HG02642 (cell line): ENCODE results near the gene PCSK4.
"Not testable (repeated sequence)": the region's sequence is repeated elsewhere in the genome, so short reads cannot be mapped to it uniquely, and the experiment has no call there.

Source experiments
- ATAC-seq: cut with Tn5 transposase; IDR thresholded peaks from one replicate; pipeline ENCODE4 v1.9.1; 2021; ENCODE audit warnings: mild to moderate bottlenecking; ENCODE audit not compliant: unreplicated experiment, poor library complexity

The PCSK4 gene

DNA sequence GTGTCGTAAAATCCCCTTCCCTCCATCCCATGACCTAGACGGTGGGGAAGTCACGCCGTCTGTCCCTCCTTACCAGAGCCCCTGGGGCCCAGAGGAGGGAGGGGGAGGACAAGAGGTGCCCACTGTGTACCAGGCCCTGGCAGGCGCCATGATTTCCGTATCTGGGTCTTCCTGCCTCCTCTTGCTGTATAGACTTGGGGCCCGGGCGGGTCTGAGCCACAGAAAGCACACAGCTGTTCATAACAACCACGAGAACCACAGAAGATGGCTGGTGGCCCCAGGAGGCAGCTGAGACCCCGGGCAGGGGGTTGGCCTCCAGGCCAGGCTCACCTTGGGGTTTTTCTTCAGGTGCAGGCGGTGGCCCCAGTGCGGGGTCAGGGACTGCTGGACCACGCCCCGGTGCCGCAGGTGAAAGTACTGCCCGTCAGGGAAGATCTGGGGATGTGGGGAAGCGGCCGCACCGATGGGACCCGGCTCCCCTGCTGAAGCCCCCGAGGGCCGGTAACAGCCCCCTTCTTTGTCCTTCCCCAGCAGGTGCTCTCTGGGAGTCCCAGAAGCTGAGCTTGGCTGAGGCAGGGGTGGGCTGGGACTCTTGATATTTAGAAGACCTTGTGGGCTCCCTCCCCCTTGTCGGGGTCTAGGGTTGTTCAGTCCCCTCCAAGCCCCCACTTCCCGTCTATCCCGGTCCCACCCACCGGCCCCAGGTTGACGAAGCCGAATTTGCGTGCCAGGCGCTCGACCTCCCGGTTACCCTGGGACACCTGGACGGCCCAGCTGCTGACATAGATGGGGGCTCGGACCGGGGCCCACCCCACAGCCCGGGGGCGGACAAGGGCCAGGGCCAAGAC lies 463 bp downstream of the PCSK4 start:
- ATAC-seq: no peak

DNA sequence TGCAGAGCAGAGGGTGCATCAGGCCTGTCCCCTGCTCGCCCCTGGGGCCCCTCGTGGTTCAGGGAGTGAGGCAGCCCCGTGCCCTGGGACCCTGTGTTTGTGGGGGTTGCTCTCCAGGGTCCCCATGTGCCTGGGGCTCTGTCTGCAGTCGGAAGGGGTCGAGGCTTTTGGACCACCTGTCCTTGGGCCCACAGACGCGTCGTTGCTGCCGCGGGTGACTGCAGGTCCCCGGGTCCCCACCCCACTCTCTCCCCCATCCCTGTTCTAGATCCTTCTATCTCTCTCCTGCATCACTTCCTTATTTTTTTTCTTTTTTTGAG lies 1.9 kb downstream of the PCSK4 start:
- ATAC-seq: no peak

DNA sequence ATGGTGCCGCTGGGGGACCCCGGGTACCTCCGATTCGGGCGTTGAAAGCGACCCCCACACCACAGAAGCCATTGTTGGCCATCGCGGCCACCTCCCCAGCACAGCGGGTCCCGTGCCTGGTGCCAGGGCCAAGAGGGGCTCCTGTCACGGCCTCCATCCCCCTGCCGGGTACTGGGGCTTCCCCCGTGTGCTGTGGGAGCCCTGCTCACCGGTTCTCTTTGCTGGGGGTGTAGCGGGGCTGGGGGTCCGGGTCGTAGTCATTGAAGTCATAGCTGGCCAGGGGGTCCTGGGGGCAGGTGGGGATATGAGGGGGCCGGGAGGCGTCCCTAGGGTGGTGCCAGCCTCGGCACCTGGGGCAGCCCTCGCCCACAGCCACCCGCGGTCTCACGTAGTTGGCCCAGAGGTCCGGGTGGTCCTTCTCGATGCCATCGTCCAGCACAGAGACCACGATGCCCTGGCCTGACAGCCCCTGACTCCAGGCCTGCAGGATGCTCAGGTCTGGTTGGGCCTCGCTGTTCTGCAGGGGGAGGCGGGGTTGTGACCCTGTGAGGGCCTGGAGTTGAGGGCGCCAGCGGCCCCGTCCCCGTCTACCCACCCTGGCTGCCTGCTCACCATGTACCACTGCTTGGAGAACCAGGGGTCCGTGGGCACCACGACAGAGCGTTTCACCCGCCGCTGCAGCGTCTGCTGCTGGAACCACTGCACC lies 2.4 kb downstream of the PCSK4 start:
- no peak for ATAC-seq

DNA sequence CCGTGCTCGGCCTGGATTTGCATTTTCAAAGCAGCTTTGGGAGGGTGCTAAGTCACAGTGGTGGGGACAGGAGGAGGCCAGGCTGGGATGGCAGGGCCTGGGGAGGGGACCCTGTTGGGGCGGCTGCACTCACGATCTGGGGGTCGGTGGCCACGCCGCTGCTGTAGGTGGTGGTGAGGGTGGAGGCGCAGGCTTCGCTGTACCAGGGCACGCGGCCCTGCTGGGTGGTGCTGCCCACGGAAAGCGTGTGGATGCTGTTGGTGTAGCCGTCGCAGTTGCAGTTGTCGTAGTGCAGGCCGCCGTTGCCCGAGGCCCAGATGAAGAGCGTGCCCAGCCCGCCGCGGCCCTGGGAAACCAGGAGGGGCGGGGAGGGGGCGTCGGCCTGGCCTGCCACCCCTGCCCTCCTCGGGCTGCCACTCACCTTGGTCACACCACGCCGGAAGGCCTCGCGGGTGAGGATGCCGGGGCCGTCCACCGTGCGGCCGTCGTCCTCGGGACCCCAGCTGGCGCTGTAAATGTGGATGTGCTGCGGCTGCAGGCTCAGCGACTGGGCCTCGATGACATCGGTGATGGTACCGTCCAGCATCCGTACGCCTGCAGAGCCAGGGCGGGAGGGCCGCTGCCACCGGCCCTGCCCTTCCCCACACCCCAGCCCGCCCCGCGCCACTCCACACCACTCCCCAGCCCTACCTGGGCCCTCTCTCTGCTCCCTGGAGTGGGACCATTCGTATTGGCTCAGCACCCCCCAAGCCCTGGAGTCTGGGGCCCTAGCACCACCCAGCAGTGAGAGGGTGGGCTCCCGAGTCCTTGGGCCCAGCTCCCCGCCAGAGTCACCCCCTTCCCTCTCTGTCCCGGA lies 3.2 kb downstream of the PCSK4 start:
- ATAC-seq: no peak

DNA sequence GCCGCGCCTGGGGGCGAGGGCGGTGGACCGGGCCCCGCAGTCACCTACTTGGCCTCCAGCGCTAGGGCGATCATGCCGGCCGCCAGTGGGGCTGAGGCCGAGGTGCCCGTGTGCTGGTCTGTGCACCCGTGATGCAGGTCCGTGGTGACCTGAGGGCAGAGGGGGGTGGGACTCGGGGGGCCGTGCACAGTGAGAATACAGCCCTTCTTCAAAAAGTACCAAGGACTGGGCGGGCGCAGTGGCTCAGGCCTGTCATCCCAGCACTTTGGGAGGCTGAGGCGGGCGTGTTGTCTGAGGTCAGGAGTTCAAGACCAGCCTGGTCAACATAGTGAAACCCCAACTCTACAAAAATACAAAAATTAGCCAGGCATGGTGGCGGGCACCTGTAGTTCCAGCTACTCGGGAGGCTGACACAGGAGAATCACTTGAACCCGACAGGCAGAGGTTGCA lies 6.1 kb downstream of the PCSK4 start:
- no peak for ATAC-seq

DNA sequence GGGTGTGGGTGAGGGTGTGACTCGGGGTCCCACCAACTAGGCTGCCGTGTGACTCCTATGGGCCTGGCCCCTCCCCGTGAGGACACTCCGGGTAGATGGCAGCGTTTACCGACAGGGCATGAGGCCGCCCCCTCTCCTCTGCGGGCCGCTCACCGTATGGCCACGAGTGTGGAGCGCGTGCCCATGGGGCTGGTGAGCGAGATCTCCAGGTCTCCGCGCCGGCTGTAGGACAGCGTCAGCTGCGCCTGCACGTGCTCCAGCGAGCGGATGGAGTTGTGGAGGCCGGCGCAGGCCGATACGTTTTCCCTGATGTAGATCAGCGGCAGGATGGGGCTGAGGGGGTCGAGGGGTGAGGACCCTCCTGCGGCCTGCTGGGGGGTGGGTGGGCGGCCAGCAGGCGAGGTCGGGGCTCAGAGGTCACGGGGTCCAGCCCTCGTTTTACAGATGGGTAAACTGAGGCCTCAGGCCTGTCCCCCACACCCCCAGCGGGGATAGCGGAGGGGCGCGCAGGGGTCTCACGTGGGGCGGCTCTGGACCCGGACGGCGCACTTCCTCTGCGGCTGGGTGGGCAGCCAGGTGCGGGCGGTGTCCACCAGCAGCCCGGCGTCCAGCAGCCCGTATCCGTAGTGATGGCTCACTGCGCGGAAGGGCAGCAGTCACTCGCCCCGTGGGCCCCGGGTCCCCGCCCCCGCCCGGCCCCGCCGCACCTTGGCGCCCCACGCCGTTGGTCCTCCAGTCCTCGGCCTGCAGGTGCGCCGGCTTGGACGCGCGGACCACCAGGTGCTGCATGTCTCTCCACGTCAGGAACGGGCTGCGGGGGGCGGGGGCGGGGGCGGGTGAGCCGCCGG lies 6.8 kb downstream of the PCSK4 start:
- no peak for ATAC-seq

DNA sequence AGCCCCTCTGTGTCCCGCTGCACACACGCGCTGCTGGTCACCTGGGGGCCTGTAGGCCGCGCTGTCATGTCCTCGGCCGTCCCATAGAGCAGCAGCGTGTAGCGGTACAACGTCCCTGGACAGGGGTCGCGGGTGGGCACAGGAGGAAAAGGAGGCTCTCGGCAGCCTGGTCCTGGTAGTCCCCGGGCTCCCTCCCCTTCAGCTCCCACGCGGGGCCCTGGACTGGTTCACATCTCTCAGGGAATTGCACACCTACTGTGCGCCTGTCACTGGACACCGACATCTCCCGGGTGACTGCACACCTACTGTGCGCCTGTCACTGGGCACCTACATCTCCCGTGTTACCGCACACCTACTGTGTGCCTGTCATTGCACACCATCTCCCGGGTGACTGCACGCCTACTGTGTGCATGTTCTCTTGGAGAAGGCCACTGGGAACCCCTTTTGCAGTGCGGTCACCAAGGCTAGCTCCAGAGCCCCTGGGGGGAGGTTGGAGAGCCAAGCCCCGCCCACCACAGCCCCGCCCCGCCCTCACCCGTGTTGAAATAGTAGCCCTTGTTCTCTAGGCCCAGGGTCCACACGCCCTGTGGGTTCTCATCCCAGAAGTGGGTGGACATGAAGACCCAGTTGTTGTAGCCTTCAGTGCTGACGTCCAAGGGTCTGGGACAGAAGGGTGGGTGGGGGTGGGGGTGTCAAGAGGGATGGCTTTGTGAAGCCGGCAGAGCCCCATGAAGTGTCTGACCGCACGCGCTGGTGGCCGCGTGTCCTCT lies 7.6 kb downstream of the PCSK4 start:
- ATAC-seq: no peak

DNA sequence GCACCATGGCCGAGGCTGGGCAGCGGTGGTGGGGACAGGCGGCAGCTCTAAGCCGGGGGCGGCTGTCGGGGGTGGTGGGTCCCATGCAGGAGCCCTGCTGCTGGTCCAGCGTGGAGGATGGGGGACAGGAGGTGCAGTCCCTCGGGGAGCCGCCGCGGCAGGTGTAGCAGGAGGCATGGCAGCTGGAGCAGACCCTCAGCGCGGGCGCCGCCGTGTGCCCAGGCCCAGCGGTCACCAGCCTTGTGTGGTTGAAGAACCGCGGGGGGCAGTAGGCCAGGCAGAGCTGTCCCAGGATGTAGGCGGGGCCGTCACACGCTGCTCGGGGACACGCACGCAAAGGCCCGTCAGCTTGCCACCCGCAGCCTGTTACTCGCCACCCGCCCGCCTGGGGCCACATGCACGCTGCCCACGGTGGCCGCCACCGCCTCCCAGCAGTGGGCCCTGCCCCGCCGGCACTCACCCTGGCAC lies 8.2 kb downstream of the PCSK4 start:
- ATAC-seq: no peak

DNA sequence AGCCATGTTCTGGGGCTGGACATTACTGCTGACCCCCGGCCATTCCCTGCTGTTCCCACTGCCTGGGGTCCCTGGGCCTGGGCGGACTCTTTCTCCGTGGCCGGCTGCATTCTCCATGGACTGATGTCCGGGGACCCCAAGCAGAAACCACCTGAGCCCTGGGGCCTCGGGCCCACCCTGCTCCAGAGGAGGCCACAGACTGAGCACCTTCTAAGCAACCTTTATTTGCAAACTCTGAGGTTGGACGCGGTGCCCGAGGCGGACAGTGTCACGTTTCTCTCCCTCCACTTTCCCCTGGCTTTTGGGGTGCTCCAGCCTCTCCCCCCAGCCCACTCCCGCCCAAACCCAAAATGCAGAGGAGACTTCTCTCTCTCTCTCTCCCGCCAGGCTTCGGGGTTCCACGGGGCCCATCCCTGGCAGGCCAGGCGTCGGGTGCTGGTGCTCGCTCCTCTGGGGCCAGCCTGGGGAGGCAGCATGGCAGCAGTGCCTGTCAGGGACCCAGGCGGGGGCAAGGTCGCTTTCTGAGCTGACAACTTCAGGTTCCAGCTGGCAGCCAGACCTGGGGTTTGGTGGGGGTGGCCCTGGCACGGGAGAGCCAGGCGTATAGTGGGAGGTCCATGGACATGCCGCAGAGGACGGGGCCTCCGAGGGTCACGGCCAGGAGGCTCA lies 8.8 kb downstream of the PCSK4 start:
- ATAC-seq: no peak

DNA sequence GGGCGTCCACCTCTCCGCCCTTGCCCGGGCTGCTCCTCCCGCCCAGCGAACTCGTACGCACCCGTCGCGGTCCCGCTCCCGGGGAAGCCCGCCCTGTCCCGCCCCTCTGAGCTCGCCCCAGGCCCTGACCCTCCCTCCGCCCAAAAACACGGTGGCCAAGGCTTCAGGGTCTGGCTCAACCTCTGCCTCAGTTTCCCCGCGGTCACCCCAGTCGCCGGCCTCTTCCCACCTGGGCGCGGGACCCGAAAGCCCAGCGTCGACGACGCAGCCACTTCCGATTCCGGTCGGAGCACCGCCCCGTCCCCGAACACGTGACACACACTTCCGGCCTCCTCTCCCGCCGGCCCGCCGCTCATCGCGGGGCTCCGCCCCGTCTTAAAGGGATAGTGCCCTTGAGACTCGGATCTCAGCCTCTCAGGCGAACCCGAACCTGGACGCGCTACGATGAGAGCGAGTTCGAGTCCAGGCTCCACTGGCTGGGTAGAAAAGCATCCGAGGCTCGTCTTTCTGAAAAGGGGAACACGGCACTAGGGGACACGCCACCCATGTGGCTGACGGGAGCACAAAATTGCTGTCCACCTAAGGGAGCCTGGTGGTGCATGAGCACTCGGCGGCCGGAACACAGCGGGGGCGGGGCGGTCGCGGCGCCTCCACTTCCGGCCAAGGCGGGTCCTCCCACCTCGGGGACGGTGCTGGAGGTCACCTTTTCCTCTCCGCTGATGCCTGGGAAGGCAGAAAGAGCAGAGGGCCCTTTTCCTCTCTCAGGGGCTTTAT lies 11.0 kb downstream of the PCSK4 start, which contains the start of gene C19orf25:
Gene C19orf25 (minus strand): TSS at position 282 of the 774 bp plus-strand sequence. CDS start 312 bp downstream, outside the sequence.
- peak; percentile 84 for ATAC-seq

DNA sequence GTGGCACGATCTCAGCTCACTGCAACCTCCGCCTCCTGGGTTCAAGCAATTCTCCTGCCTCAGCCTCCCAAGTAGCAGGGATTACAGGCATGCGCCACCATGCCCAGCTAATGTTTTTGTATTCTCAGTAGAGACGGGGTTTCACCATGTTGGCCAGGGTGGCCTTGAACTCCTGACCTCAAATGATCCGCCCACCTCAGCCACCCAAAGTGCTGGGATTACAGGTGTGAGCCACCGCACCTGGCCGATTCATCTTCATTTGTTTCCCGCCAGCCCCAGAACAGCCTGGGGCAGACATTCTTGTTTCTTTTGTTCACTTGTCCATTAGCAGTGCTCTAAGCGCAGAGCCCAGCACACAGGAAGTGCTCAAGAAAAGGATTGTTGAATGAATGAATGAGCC lies 13.1 kb downstream of the PCSK4 start:
- not testable (repeated sequence) for ATAC-seq

DNA sequence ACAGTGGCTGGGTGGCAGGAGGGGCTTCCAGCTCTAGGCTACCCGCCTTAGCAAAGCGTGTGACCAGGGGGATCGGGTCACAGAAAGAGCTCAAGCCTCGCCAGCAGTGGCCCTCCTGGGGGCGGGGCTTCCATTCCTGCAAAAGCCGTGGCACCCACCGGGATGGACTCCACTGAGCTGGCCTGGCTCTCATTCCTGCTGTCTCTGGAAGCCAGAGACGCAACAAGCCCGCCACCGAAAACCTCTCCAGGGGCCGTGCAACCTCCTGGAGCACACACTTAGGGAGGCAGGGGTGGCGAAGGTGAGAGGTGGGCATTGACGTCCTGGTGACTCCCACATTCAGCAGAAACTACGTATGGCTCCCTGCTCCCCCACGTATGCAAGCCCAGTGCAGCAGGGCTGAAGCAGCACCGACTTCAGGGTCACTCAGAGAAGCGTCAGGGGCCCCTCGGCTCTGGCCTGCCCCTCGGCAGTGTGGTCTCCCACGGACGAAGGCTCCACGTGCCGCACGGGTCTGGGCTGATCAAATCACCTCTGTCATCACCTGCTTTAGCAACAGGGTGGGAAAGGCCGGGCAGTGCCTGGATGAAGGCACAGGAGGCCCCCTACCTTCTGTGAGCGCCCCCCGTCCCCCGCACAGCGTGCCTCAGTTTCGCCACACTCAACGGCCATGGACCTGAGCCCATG lies 14.3 kb downstream of the PCSK4 start:
- no peak for ATAC-seq

DNA sequence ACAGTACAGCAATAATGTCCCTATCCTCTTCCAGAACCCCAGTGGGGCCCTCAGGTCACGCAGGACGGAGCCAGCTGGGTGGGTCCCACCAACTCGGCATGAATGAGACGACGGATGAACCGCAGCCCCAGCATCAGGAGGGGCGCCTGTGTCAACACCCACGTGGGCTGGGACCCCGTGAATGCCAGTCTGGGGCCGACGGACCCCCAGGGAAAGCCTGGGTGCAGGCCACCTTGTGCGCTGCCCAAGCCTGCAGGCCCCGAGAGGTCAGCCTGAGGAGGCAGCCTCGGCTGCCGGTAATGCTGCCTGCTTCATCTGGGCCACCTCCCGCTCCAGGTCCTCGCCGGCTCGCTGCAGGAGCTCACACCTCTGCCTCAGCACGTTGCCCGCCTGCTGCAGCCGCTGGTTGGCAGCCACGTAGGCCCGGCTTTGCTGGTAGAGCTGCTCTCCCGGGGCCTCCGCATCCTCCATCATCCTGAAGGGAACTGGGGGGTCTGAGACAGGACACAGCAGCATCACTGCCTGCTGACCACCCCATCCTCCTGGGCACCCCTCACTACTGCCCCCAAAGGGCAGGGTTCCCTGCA lies 15.3 kb downstream of the PCSK4 start:
- ATAC-seq: no peak

DNA sequence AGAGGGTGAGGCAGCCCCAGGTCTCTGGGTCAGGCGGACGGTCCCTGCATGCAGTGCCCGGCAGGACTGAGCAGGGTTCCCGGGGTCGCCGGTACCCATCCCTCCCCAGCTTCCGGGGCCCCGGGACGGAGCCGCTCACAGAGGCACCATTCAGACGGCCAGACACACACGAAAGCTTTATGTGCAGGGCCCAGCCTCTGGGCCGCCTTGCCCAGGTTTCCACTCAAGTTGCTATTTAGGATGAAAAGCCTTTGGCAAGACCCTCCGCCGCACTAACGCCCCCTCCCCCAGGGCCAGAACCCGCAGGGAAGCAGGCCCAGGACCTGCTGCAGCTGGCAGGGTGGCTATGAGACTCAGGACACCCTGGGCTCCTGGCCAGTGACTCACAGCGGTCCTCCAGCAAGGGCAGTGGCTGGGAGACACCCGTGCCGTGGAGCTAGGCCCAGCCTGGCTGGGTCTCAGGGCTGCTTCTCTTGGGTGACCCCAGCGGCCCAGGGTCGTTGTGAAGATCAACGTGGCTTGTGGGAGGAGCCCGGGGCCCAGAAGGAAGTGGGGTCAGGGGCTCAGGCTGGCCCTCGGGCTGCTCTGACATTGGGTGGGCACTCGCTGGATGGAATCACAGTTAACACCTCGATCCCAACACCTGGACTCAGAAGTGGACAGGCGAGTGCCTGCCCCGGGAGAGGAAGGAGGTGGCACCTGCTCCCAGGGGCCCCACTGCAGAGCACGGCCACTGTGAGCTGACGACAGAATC lies 16.0 kb downstream of the PCSK4 start:
- ATAC-seq: no peak

DNA sequence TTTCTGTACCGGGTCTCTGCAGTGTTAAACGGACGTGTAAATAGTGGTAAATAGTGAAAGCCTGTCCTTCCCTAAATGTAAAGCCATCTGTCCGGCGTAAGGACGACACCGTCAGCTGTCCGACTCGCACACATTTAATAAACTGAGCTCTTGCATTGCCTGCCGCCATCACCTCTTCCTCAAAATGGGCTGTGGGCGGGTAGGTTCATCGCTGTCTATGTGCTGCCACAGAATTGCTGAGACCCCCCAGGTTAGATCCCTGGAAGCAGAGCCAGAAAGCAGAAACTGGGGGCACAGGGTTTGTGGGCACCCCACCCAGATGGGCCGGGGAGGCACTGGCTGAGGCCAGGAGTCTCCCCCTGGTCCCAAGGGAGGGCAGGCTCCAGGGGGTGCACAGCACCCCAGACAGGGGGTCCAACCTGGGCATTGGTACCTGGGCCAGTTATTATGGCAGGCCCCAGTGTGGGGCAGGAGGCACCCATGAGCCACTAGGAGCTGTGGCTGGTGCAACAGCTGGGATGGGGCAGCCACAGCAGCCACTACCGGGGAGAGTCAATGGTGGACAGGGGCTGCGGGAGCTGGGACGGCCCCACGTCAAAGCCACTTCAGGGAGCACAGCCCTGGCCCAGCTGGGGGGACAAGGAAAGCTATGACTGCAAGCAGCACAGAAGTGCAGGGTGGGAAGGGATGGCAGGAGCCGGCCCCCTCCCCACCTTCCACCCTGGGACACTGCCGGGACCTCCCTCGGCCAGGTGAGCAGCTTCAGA lies 16.9 kb downstream of the PCSK4 start:
- no peak for ATAC-seq
